Adrenal gland (tissue), 5 donors: ENCODE results near the gene ARMC2.

Source experiments
- CTCF ChIP-seq, 6 experiments: fragments of 450-650 bp in 4 of 6; fragments of 200-600 bp in 2 of 6; sonication (generic) in 1 of 6; IDR thresholded peaks; 1 replicate in 5 of 6; 2 replicates in 1 of 6; pipeline versions ENCODE4 v1.5.1 to v1.8.0; 2016 to 2021; ENCODE audit warnings: antibody characterized with exemption in 6 of 6, mild to moderate bottlenecking in 2 of 6, moderate library complexity in 1 of 6
- POLR2A ChIP-seq, 2 donors: fragments of 450-650 bp; IDR thresholded peaks; one replicate each; pipeline ENCODE4 v1.6.1; 2017; ENCODE audit warnings: antibody characterized with exemption in 2 of 2, mild to moderate bottlenecking in 2 of 2, moderate library complexity in 1 of 2
- donor health status: DM: no; HTN: no; CAD: no.

- TF ChIP-seq POLR2A (IDR thresholded peaks at IDR 0.05), result no peak
- no peak for TF ChIP-seq CTCF (IDR thresholded peaks at IDR 0.05)
Measured at GRCh38 chr6:108838101-108838717, 10.0 kb upstream of the ARMC2 start.
